B cell (primary cell): ENCODE results near the gene SEZ6L. TPM values are rescaled to one million over a fixed set of nuclear protein-coding genes. Genes with fewer than 3 reads are reported as not detected.

Experiments
- ATAC-seq: fragments of 200-7000 bp; cut with Tn5 transposase; one replicate; pipeline ENCODE4 v1.10.0; 2021; ENCODE audit warnings: low read depth, mild to moderate bottlenecking, moderate number of reproducible peaks, moderate library complexity
- CTCF ChIA-PET: fragments of 350-600 bp; sonication (Branson Sonifier 250); formaldehyde crosslinking; loops from one replicate; lab custom pipeline; 2021; ENCODE audit warnings: antibody characterized with exemption, inconsistent platforms; lab: Charles Lee
- POLR2A ChIA-PET: fragments of 350-600 bp; sonication (Branson Sonifier 250); formaldehyde crosslinking; loops from one replicate; lab custom pipeline; 2021; ENCODE audit warnings: antibody characterized with exemption; lab: Charles Lee
- DNase-seq: peaks from one replicate; pipeline ENCODE4 v3.0.0; 2013
- H2AFZ ChIP-seq: 2 replicates; pipeline ENCODE4 v1.6.1; 2012; ENCODE audit warnings: mild to moderate bottlenecking, low read depth, low read length; ENCODE audit not compliant: insufficient read depth, poor library complexity, severe bottlenecking
- H3K27ac ChIP-seq, 2 donors: 1 replicate in 1 of 2; 2 replicates in 1 of 2; pipeline ENCODE4 v1.5.1; 2012 to 2013; ENCODE audit warnings: low read length in 2 of 2, mild to moderate bottlenecking in 2 of 2, moderate library complexity in 1 of 2
- H3K27me3 ChIP-seq, 4 experiments: fragments of 200-600 bp in 1 of 4; sonication (generic) in 1 of 4; replicated peaks in 1 of 4; 1 replicate in 2 of 4; 2 replicates in 2 of 4; pipeline versions ENCODE4 v1.6.1 to v1.7.0; 2013 to 2016; ENCODE audit warnings: low read length in 3 of 4, mild to moderate bottlenecking in 2 of 4, mixed read lengths in 1 of 4, moderate library complexity in 1 of 4; ENCODE audit not compliant: insufficient read depth in 4 of 4, control insufficient read depth in 3 of 4; ENCODE audit errors: control extremely low read depth in 1 of 4
- H3K36me3 ChIP-seq, 2 experiments: replicated peaks in 1 of 2; 1 replicate in 1 of 2; 2 replicates in 1 of 2; pipeline versions ENCODE4 v1.6.1 to v1.7.1; 2013; ENCODE audit warnings: low read length in 1 of 2; ENCODE audit not compliant: insufficient read depth in 2 of 2, control insufficient read depth in 1 of 2; ENCODE audit errors: control extremely low read depth in 1 of 2, extremely low read depth in 1 of 2
- H3K4me1 ChIP-seq, 2 donors: fragments of 200-600 bp in 1 of 2; sonication (generic) in 1 of 2; 1 replicate in 1 of 2; 2 replicates in 1 of 2; pipeline versions ENCODE4 v1.5.1 to v1.6.1; 2013 to 2017; ENCODE audit warnings: low read length in 2 of 2; ENCODE audit not compliant: control insufficient read depth in 2 of 2, insufficient read depth in 2 of 2
- H3K4me2 ChIP-seq: replicated peaks from 2 replicates; pipeline ENCODE3; 2012; ENCODE audit warnings: mild to moderate bottlenecking, low read depth, low read length; ENCODE audit not compliant: poor library complexity, severe bottlenecking
- H3K4me3 ChIP-seq, 5 experiments: fragments of 200-600 bp in 1 of 5; sonication (generic) in 1 of 5; 1 replicate in 3 of 5; 2 replicates in 2 of 5; pipeline versions ENCODE4 v1.5.1 to v1.7.0; 2011 to 2016; ENCODE audit warnings: low read length in 4 of 5, mild to moderate bottlenecking in 4 of 5, low read depth in 2 of 5, control low read depth in 1 of 5, moderate library complexity in 1 of 5; ENCODE audit not compliant: insufficient read depth in 1 of 5; ENCODE audit errors: control extremely low read depth in 1 of 5, extremely low read depth in 1 of 5
- H3K79me2 ChIP-seq: fragments of 200-600 bp; sonication (generic); one replicate; pipeline ENCODE4 v1.6.0; 2016; ENCODE audit warnings: low read length; ENCODE audit not compliant: control insufficient read depth, insufficient read depth
- H3K9ac ChIP-seq: fragments of 200-600 bp; sonication (generic); 2 replicates; pipeline ENCODE4 v1.6.1; 2017; ENCODE audit warnings: mild to moderate bottlenecking, low read length, moderate library complexity
- H3K9me3 ChIP-seq, 3 donors: one replicate each; pipeline versions ENCODE4 v1.6.1 to v1.7.1; 2013; ENCODE audit warnings: low read length in 2 of 3; ENCODE audit not compliant: control insufficient read depth in 2 of 3, insufficient read depth in 1 of 3; ENCODE audit errors: control extremely low read depth in 1 of 3
- H4K20me1 ChIP-seq: 2 replicates; pipeline ENCODE4 v1.6.0; 2012; ENCODE audit warnings: mild to moderate bottlenecking, low read length; ENCODE audit not compliant: insufficient read depth, control insufficient read depth, poor library complexity, severe bottlenecking
- H3K27ac Mint-ChIP-seq: one replicate; pipeline ENCODE4 v1.8.0; 2021; ENCODE audit warnings: mixed read lengths
- H3K27me3 Mint-ChIP-seq: one replicate; pipeline ENCODE4 v1.8.0; 2021; ENCODE audit warnings: mixed read lengths
- H3K4me1 Mint-ChIP-seq: one replicate; pipeline ENCODE4 v1.8.0; 2021; ENCODE audit warnings: mixed read lengths
- H3K4me3 Mint-ChIP-seq: one replicate; pipeline ENCODE4 v1.8.0; 2021; ENCODE audit warnings: mixed read lengths
- H3K9me3 Mint-ChIP-seq: one replicate; pipeline ENCODE4 v1.8.0; 2022; ENCODE audit warnings: mixed read lengths; ENCODE audit not compliant: insufficient read depth
- EZH2 ChIP-seq: IDR thresholded peaks from 2 replicates; pipeline ENCODE4 v1.6.1; 2012; ENCODE audit warnings: borderline replicate concordance, low read depth, mild to moderate bottlenecking, moderate library complexity, low read length; ENCODE audit not compliant: insufficient read depth, poor library complexity, severe bottlenecking
- WGBS: methylation state at CpG from one replicate; pipeline ENCODE4 v1.1.5; 2013; ENCODE audit warnings: missing lambda C conversion rate; ENCODE audit not compliant: insufficient coverage; 5-methylcytosine and 5-hydroxymethylcytosine counted together
- intact Hi-C: fragments of 100-400 bp; cut with micrococcal nuclease; formaldehyde crosslinking; loops from one replicate; pipeline ENCODE4 v1.10.0; 2022
- polyA plus RNA-seq: library from polyadenylated mRNA; depleted of rRNA; stranded (reverse); fragments of >200 nt; gene quantifications from 2 replicates; pipeline ENCODE4 v1.2.3, GENCODE V29; 2012
- total RNA-seq, 2 donors: library from RNA; stranded (reverse); fragments of 120-200 nt in 1 of 2; gene quantifications; 1 replicate in 1 of 2; 2 replicates in 1 of 2; pipeline versions ENCODE4 v1.2.3 to v1.2.4, GENCODE V29; 2013 to 2022
- TF ChIP-seq, protein P1 (sequence below): fragments of 200-600 bp; IDR thresholded peaks from one replicate; pipeline ENCODE4 v1.8.0; 2022; ENCODE audit warnings: antibody characterized with exemption, mild to moderate bottlenecking

Gene SEZ6L
- total and polyA plus RNA-seq, 2 donors (not counting 1 experiment from before 2014, with no cell fraction given), result 0.04 TPM; not detected in 1

DNA sequence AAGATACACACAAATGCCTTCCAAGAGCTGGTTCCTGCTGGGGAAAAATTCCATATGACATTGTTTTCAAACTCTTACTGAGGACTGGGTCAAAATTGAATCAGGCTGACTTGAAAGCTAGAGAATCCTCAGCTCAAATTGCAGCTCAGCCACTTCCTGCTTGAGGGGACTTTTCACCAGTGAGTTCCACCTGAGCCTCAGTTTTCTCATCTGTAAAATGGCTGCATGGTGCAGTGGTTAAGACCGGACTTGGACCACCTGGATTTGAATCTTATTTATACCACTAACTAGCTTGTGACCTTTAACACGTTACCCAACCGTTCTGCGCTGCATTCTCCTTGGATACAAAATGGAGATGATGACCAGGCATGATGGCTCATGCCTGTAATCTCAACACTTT is 189.9 kb downstream of the SEZ6L start:
- no peak overlapping the region for H3K9ac ChIP-seq
- no peak overlapping the region for H3K4me3 ChIP-seq
- no peaks in the 10 kb centered on the region for H3K9me3 ChIP-seq
- Mint-ChIP-seq H3K27me3 (peaks cover 24% of the 10 kb centered on the region), H3K27ac (no peak overlapping the region), H3K4me3 (no peak overlapping the region), H3K9me3 (no peaks in the 10 kb centered on the region), H3K4me1 (peaks cover 3% of the 10 kb centered on the region)
- H3K27ac ChIP-seq, result no peak overlapping the region
- no peak overlapping the region for H3K4me2 ChIP-seq
- no peaks in the 10 kb centered on the region for H3K36me3 ChIP-seq
- H4K20me1 ChIP-seq, result no peaks in the 10 kb centered on the region
- ChIA-PET CTCF (interaction anchor here (1.4 to 1.6 kb wide), 2 partner anchors 8 to 463 kb away, joined by 4 to 7 read pairs; no protein-coding TSS in a partner anchor), POLR2A (no interaction called here)
- DNase-seq, result no peak
- peaks cover 4 to 7% of the 10 kb centered on the region in 2 donors for H3K4me1 ChIP-seq
- no peaks in the 10 kb centered on the region for H3K79me2 ChIP-seq
- ATAC-seq, result no peak
- 95% methylated on average over 3 of the region's 4 CpGs for WGBS
- peaks cover 0 to 16% (median 4%) of the 10 kb centered on the region in 4 experiments for H3K27me3 ChIP-seq
- intact Hi-C loops, result no loop called here
- TF ChIP-seq, protein P1, sequence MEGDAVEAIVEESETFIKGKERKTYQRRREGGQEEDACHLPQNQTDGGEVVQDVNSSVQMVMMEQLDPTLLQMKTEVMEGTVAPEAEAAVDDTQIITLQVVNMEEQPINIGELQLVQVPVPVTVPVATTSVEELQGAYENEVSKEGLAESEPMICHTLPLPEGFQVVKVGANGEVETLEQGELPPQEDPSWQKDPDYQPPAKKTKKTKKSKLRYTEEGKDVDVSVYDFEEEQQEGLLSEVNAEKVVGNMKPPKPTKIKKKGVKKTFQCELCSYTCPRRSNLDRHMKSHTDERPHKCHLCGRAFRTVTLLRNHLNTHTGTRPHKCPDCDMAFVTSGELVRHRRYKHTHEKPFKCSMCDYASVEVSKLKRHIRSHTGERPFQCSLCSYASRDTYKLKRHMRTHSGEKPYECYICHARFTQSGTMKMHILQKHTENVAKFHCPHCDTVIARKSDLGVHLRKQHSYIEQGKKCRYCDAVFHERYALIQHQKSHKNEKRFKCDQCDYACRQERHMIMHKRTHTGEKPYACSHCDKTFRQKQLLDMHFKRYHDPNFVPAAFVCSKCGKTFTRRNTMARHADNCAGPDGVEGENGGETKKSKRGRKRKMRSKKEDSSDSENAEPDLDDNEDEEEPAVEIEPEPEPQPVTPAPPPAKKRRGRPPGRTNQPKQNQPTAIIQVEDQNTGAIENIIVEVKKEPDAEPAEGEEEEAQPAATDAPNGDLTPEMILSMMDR, result no peak
- no peak for TF ChIP-seq EZH2
- H2AFZ ChIP-seq, result no peak overlapping the region

DNA sequence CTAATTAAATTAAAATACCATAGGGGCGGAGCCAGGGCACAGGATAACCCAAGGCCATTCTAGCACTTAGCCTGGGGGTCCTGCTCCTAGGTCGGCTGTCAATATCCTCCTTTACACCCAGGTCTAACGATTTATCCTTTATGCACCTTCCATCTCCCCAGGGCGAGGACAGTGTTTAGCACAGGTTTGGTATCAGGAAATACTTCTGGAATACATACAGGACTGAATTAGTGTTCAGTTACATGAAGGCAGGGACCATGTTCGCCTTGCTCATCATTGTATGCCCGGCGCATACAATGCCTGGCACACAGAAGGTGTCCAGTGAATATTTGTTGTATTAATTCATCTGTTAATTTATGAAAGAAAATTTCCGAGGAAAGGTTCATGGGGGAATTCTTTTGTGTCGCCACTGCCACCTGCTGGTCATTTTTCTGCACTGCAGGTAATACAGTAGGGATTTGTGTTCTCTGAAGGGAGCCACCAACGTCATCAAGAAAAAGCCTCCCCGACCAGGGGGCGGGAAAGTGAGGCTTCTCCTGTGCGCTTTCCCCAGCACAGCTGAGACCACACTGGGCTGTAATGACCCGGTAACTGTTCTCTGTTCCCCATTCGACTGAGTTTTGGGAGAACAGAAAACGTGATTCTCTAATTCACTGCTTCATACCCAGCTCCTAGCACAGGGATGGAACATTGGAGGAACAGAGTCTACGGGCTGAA is 191.1 kb downstream of the SEZ6L start:
- peaks cover 0 to 13% (median 4%) of the 10 kb centered on the region in 4 experiments for H3K27me3 ChIP-seq
- TF ChIP-seq, protein P1, result peak; percentile 99
- TF ChIP-seq EZH2, result no peak
- ATAC-seq (peak; percentile 52), DNase-seq (peak; percentile 82)
- no peaks in the 10 kb centered on the region for H3K79me2 ChIP-seq
- Mint-ChIP-seq H3K27ac (no peak overlapping the region), H3K4me3 (no peak overlapping the region), H3K4me1 (peaks cover 3% of the 10 kb centered on the region), H3K9me3 (no peaks in the 10 kb centered on the region), H3K27me3 (peaks cover 13% of the 10 kb centered on the region)
- peak overlapping the region; percentile 61 for H3K4me2 ChIP-seq
- no peaks in the 10 kb centered on the region for H4K20me1 ChIP-seq
- H3K9ac ChIP-seq, result no peak overlapping the region
- WGBS, result 0% methylated on average over 8 of the region's 17 CpGs
- no peak overlapping the region for H3K4me3 ChIP-seq
- H3K27ac ChIP-seq, result no peak overlapping the region
- peaks cover 4 to 7% of the 10 kb centered on the region in 2 donors for H3K4me1 ChIP-seq
- no peaks in the 10 kb centered on the region for H3K9me3 ChIP-seq
- H3K36me3 ChIP-seq, result no peaks in the 10 kb centered on the region
- ChIA-PET POLR2A (no interaction called here), CTCF (interaction anchor here (0.6 to 8.8 kb wide), 8 partner anchors 9 to 1159 kb away, joined by 3 to 136 read pairs (median 4); no protein-coding TSS in a partner anchor)
- intact Hi-C loops, result loop anchor here (1.0 to 10.0 kb wide), 3 partner anchors 101 to 898 kb away; no protein-coding TSS in a partner anchor
- H2AFZ ChIP-seq, result peak overlapping the region; percentile 59
